Vagina (tissue), 2 donors: ENCODE data around the gene CACNA1C. TPM values are rescaled to one million over a fixed set of nuclear protein-coding genes. Genes with fewer than 3 reads are reported as not detected.
A peak's percentile ranks its signal among the peaks of the same experiment; 100 is the strongest.

Source experiments
- DNase-seq, 2 donors: peaks; one replicate each; pipeline ENCODE4 v3.0.0-alpha.2; 2017; ENCODE audit errors: extremely low spot score in 2 of 2
- H3K27ac ChIP-seq: fragments of 200-600 bp; sonication (generic); one replicate; pipeline ENCODE4 v1.5.1; 2019
- H3K27me3 ChIP-seq: fragments of 200-600 bp; sonication (generic); one replicate; pipeline ENCODE4 v1.5.1; 2019
- H3K36me3 ChIP-seq, 2 donors: fragments of 200-600 bp; sonication (generic); one replicate each; pipeline ENCODE4 v1.5.1; 2017 to 2019
- H3K4me1 ChIP-seq: fragments of 200-600 bp; sonication (generic); one replicate; pipeline ENCODE4 v1.5.1; 2019
- H3K4me3 ChIP-seq, 2 donors: fragments of 200-600 bp; sonication (generic); 1 replicate in 1 of 2; 2 replicates in 1 of 2; pipeline ENCODE4 v1.5.1; 2016 to 2019
- H3K9me3 ChIP-seq: fragments of 200-600 bp; sonication (generic); one replicate; pipeline ENCODE4 v1.5.1; 2019
- POLR2A ChIP-seq, 2 donors: fragments of 450-650 bp; IDR thresholded peaks; one replicate each; pipeline ENCODE4 v1.6.1; 2017; ENCODE audit warnings: antibody characterized with exemption in 2 of 2, mild to moderate bottlenecking in 2 of 2, moderate library complexity in 2 of 2
- POLR2AphosphoS5 ChIP-seq, 2 donors: sonication (generic); formaldehyde crosslinking; IDR thresholded peaks; one replicate each; pipeline ENCODE4 v1.9.0; 2017; ENCODE audit warnings: antibody characterized with exemption in 2 of 2, mild to moderate bottlenecking in 2 of 2, low read depth in 1 of 2; ENCODE audit not compliant: insufficient read depth in 1 of 2
- intact Hi-C: fragments of 100-400 bp; cut with DNase I; formaldehyde crosslinking; loops from one replicate; pipeline ENCODE4 v1.15.1; 2023
- total RNA-seq: library from RNA; depleted of rRNA; stranded (reverse); fragments of >200 nt; gene quantifications from one replicate; pipeline ENCODE4 v1.2.3, GENCODE V29; 2016
- TF ChIP-seq, protein P1 (sequence below), 3 experiments: fragments of 450-650 bp in 2 of 3; fragments of 200-600 bp in 1 of 3; sonication (generic) in 1 of 3; IDR thresholded peaks; one replicate each; pipeline ENCODE4 v1.5.1; 2017 to 2019; ENCODE audit warnings: antibody characterized with exemption in 3 of 3, mild to moderate bottlenecking in 2 of 3, moderate library complexity in 2 of 3

The CACNA1C gene
- total RNA-seq, 1 donor from 2014 or later = 9.8 TPM

DNA sequence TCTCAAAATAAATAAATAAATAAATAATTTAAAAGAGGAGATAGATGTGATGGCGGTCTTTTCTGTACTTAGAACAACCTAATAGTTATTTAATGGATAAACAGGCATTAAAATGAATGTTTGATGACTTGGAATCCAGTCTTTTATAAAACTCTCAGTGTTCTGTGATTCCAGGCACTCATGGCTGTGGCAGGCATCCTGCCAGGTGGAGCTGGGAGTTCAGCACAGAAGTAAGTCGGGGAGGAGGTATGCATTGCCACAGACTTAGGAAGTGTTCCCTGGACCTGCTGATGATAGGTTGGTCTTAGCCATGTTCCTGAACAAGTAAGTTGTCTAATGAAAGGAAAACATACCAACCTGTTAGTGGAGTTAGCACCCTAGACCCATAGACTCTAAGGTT, 126.3 kb downstream of the CACNA1C start:
- H3K9me3 ChIP-seq = no peaks in the 10 kb centered on the region
- H3K4me3 ChIP-seq = no peak overlapping the region
- H3K27me3 ChIP-seq = no peaks in the 10 kb centered on the region
- intact Hi-C loops = no loop called here
- no peak for DNase-seq
- no peak overlapping the region for H3K27ac ChIP-seq
- peaks cover 41% of the 10 kb centered on the region for H3K4me1 ChIP-seq
- H3K36me3 ChIP-seq = no peaks in the 10 kb centered on the region
- TF ChIP-seq, protein P1, sequence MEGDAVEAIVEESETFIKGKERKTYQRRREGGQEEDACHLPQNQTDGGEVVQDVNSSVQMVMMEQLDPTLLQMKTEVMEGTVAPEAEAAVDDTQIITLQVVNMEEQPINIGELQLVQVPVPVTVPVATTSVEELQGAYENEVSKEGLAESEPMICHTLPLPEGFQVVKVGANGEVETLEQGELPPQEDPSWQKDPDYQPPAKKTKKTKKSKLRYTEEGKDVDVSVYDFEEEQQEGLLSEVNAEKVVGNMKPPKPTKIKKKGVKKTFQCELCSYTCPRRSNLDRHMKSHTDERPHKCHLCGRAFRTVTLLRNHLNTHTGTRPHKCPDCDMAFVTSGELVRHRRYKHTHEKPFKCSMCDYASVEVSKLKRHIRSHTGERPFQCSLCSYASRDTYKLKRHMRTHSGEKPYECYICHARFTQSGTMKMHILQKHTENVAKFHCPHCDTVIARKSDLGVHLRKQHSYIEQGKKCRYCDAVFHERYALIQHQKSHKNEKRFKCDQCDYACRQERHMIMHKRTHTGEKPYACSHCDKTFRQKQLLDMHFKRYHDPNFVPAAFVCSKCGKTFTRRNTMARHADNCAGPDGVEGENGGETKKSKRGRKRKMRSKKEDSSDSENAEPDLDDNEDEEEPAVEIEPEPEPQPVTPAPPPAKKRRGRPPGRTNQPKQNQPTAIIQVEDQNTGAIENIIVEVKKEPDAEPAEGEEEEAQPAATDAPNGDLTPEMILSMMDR (IDR thresholded peaks at IDR 0.05) = no peak
- TF ChIP-seq POLR2A (IDR thresholded peaks at IDR 0.05) (no peak), POLR2AphosphoS5 (IDR thresholded peaks at IDR 0.05; ENCODE audit: insufficient read depth in 1 of 2, low read depth in 1 of 2) (no peak)

DNA sequence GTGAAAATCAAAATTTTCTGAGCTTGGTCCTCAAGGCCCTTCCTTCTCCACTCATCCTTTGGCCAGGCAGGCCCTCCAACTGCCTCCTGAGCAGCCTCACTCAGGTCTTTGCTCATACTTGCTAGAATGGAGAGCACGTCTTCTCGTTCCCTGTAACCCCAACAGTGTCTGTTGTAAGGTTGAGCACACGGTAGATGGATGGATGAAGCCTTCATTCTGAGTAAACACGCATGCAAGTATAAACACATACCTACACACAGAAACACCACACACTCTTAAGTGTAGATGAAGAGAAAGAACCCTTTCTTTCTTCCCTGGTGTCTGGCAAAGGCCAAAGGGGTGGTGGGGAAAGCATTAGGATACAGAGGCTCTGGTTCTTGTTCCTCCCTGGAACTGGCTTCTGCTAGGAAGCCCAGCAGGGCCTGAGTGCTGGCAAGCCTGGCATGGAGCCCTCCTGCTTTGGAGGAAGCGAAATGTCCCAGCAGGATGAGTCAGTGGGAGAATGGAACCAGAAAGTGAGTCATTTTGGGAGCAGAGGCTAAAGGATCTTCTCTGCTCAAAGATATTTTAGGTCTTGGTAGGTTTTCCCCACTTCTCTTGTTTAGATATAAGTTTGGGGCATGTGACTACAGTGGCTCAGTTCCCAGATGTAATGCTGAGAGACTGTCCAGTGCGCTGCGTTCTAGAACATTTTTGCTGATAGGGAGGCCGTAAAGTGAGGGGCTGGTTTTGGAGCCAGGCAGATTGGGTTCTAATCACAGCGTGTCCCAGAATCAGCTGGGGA, 127.4 kb downstream of the CACNA1C start:
- no peaks in the 10 kb centered on the region for H3K27me3 ChIP-seq
- no peaks in the 10 kb centered on the region for H3K9me3 ChIP-seq
- no peak for DNase-seq
- H3K4me1 ChIP-seq = peaks cover 41% of the 10 kb centered on the region
- intact Hi-C loops = loop anchor here (10.0 kb wide), 1 partner anchor 75 kb away; no protein-coding TSS in a partner anchor
- H3K36me3 ChIP-seq = no peaks in the 10 kb centered on the region
- no peak overlapping the region for H3K4me3 ChIP-seq
- peak overlapping the region; percentile 79 for H3K27ac ChIP-seq
- TF ChIP-seq POLR2AphosphoS5 (IDR thresholded peaks at IDR 0.05; ENCODE audit: insufficient read depth in 1 of 2, low read depth in 1 of 2) (peak in 1 of 2 donors; percentile 81), POLR2A (IDR thresholded peaks at IDR 0.05) (no peak)
- TF ChIP-seq, protein P1 (IDR thresholded peaks at IDR 0.05) = no peak

DNA sequence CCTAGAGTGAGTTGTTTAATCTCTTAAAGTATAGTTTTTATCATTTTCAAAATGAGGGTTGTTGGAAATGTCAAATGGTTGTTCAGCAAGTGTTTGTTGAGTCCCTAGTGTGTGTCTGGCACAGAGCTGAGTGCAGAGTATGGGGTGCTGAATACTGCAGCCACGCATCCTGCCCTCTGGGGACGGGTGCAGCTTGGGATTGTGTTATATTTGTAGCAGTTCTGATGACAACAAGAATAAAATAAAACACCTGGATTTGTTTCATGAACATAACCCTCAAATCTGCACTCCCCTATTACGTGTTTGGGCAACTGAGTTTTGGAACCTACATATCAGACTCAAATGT, 127.9 kb downstream of the CACNA1C start:
- Histone ChIP-seq H3K4me3 (no peak overlapping the region), H3K9me3 (no peaks in the 10 kb centered on the region), H3K27me3 (no peaks in the 10 kb centered on the region), H3K4me1 (peaks cover 41% of the 10 kb centered on the region), H3K27ac (peak overlapping the region; percentile 79), H3K36me3 (no peaks in the 10 kb centered on the region)
- DNase-seq = no peak
- TF ChIP-seq, protein P1 (IDR thresholded peaks at IDR 0.05) = no peak
- TF ChIP-seq POLR2A (IDR thresholded peaks at IDR 0.05) (no peak), POLR2AphosphoS5 (IDR thresholded peaks at IDR 0.05; ENCODE audit: insufficient read depth in 1 of 2, low read depth in 1 of 2) (no peak)
- intact Hi-C loops = loop anchor here (10.0 kb wide), 1 partner anchor 74 kb away; no protein-coding TSS in a partner anchor

DNA sequence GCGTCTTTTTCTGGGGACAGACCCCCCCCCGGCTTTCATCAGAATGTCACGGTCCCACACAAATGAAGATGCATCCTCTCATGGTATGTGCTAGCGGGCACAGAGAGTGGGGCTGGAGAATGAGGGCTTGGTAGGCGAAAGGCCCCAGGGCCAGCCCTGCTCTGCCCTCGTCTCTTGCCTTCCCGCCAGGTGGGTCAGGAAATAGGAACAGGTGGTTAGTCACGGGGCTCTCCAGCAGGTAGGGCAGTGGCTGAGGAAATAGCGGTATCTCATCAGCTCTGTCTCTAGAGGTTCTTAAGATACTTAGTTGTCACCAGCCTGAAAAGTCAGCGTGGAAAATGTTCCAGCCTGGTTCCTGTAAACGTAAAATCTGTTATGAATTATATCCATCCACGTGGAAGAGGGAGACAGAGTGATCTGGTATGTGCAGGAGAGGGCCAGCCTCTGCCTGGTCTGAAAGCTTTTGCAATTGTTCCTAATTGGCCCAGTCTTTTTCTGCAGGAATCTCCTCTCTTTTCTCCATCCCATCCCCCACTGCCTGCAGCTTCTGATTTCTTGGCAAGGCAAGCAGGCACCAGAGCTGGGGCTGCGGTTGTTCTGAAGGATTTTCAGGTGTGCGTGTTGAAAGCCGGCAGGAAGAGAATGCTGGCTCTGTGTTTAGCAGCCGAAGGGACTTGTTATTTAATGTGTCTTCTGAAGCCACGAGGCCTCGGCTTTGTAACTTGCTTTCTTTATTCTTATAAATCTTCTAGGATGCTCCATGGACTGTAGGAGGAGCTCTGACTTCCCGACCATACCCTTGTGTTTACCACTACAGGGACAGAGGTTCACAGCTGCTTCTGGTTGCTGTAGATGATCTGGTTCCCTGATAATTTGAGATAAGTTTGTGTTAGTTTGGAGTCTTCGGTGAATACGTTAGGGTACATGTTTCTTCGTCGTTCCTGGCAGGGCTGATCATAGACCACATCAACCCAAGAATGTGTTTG, 131.1 kb downstream of the CACNA1C start:
- intact Hi-C loops = loop anchor here (10.0 kb wide), 1 partner anchor 71 kb away; no protein-coding TSS in a partner anchor
- peaks cover 30% of the 10 kb centered on the region for H3K4me1 ChIP-seq
- peak overlapping the region in 1 of 2 donors; percentile 1 for H3K4me3 ChIP-seq
- no peaks in the 10 kb centered on the region for H3K27me3 ChIP-seq
- DNase-seq = no peak
- H3K27ac ChIP-seq = peak overlapping the region; percentile 69
- no peaks in the 10 kb centered on the region for H3K9me3 ChIP-seq
- peak; percentile 18 to 21 for TF ChIP-seq POLR2AphosphoS5 (IDR thresholded peaks at IDR 0.05; ENCODE audit: insufficient read depth in 1 of 2, low read depth in 1 of 2)
- TF ChIP-seq, protein P1 (IDR thresholded peaks at IDR 0.05) = no peak
- H3K36me3 ChIP-seq = no peaks in the 10 kb centered on the region
